Measurements from ENCODE around the gene PHKB. TPM values are rescaled to one million over a fixed set of nuclear protein-coding genes. Genes with fewer than 3 reads are reported as not detected.

The PHKB gene
- total RNA-seq, 1 donor from 2014 or later, result 49.6 TPM

GRCh38 chr16:47604306-47604705 lies 143.2 kb downstream of the PHKB start:
- H3K4me3 Mint-ChIP-seq (ENCODE audit: unreplicated experiment), result no peak overlapping the region
- Histone ChIP-seq H3K36me3 (ENCODE audit: insufficient read depth, low read length) (no peaks in the 10 kb centered on the region), H3K9me3 (ENCODE audit: insufficient read depth, low read depth, low read length) (no peaks in the 10 kb centered on the region), H3K27me3 (ENCODE audit: insufficient read depth, low read length) (no peaks in the 10 kb centered on the region), H3K4me1 (ENCODE audit: insufficient read depth, low read length) (no peaks in the 10 kb centered on the region), H3K9ac (ENCODE audit: low read length) (no peak overlapping the region), H3K79me2 (ENCODE audit: insufficient read depth, low read length) (no peaks in the 10 kb centered on the region), H3K27ac (ENCODE audit: low read depth, low read length) (no peak overlapping the region), H2AFZ (ENCODE audit: low read depth, low read length) (no peak overlapping the region), H3K4me3 (ENCODE audit: insufficient read depth, low read depth, low read length) (no peak overlapping the region), H4K20me1 (ENCODE audit: insufficient read depth, low read length) (no peaks in the 10 kb centered on the region), H3K4me2 (ENCODE audit: low read length) (no peak overlapping the region)
- H3K27ac Mint-ChIP-seq (ENCODE audit: unreplicated experiment), result no peak overlapping the region
- DNase-seq (ENCODE audit: low read depth), result no peak
- no peaks in the 10 kb centered on the region for H3K27me3 Mint-ChIP-seq (ENCODE audit: low read depth, unreplicated experiment)
- H3K36me3 Mint-ChIP-seq (ENCODE audit: low read depth, unreplicated experiment), result peaks cover 4% of the 10 kb centered on the region
- peaks cover 2% of the 10 kb centered on the region for H3K4me1 Mint-ChIP-seq (ENCODE audit: low read depth, unreplicated experiment)
- no peak for FAIRE-seq
- TF ChIP-seq, protein P1, sequence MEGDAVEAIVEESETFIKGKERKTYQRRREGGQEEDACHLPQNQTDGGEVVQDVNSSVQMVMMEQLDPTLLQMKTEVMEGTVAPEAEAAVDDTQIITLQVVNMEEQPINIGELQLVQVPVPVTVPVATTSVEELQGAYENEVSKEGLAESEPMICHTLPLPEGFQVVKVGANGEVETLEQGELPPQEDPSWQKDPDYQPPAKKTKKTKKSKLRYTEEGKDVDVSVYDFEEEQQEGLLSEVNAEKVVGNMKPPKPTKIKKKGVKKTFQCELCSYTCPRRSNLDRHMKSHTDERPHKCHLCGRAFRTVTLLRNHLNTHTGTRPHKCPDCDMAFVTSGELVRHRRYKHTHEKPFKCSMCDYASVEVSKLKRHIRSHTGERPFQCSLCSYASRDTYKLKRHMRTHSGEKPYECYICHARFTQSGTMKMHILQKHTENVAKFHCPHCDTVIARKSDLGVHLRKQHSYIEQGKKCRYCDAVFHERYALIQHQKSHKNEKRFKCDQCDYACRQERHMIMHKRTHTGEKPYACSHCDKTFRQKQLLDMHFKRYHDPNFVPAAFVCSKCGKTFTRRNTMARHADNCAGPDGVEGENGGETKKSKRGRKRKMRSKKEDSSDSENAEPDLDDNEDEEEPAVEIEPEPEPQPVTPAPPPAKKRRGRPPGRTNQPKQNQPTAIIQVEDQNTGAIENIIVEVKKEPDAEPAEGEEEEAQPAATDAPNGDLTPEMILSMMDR (IDR thresholded peaks at IDR 0.05; ENCODE audit: insufficient read depth, low read depth, low read length), result no peak
- no peak for TF ChIP-seq EZH2 (IDR thresholded peaks at IDR 0.05; ENCODE audit: insufficient read depth, low read length)
- H3K9me3 Mint-ChIP-seq (ENCODE audit: unreplicated experiment), result no peaks in the 10 kb centered on the region

- Mint-ChIP-seq H3K9me3 (ENCODE audit: unreplicated experiment) (peaks cover 2% of the 10 kb centered on the region), H3K27ac (ENCODE audit: unreplicated experiment) (no peak overlapping the region), H3K27me3 (ENCODE audit: low read depth, unreplicated experiment) (no peaks in the 10 kb centered on the region), H3K4me1 (ENCODE audit: low read depth, unreplicated experiment) (no peaks in the 10 kb centered on the region), H3K36me3 (ENCODE audit: low read depth, unreplicated experiment) (peaks cover 21% of the 10 kb centered on the region), H3K4me3 (ENCODE audit: unreplicated experiment) (no peak overlapping the region)
- no peak overlapping the region for H2AFZ ChIP-seq (ENCODE audit: low read depth, low read length)
- H3K9me3 ChIP-seq (ENCODE audit: insufficient read depth, low read depth, low read length), result no peaks in the 10 kb centered on the region
- no peak overlapping the region for H3K4me2 ChIP-seq (ENCODE audit: low read length)
- no peaks in the 10 kb centered on the region for H3K4me1 ChIP-seq (ENCODE audit: insufficient read depth, low read length)
- H3K9ac ChIP-seq (ENCODE audit: low read length), result no peak overlapping the region
- H3K27ac ChIP-seq (ENCODE audit: low read depth, low read length), result no peak overlapping the region
- DNase-seq (ENCODE audit: low read depth) (no peak), FAIRE-seq (no peak)
- H3K27me3 ChIP-seq (ENCODE audit: insufficient read depth, low read length), result no peaks in the 10 kb centered on the region
- H4K20me1 ChIP-seq (ENCODE audit: insufficient read depth, low read length), result no peaks in the 10 kb centered on the region
- no peak overlapping the region for H3K4me3 ChIP-seq (ENCODE audit: insufficient read depth, low read depth, low read length)
- TF ChIP-seq, protein P1 (IDR thresholded peaks at IDR 0.05; ENCODE audit: insufficient read depth, low read depth, low read length), result no peak
- TF ChIP-seq EZH2 (IDR thresholded peaks at IDR 0.05; ENCODE audit: insufficient read depth, low read length), result no peak
- no peaks in the 10 kb centered on the region for H3K79me2 ChIP-seq (ENCODE audit: insufficient read depth, low read length)
- no peaks in the 10 kb centered on the region for H3K36me3 ChIP-seq (ENCODE audit: insufficient read depth, low read length)
Measured at GRCh38 chr16:47611042-47611441, 149.9 kb downstream of the PHKB start.

DNA sequence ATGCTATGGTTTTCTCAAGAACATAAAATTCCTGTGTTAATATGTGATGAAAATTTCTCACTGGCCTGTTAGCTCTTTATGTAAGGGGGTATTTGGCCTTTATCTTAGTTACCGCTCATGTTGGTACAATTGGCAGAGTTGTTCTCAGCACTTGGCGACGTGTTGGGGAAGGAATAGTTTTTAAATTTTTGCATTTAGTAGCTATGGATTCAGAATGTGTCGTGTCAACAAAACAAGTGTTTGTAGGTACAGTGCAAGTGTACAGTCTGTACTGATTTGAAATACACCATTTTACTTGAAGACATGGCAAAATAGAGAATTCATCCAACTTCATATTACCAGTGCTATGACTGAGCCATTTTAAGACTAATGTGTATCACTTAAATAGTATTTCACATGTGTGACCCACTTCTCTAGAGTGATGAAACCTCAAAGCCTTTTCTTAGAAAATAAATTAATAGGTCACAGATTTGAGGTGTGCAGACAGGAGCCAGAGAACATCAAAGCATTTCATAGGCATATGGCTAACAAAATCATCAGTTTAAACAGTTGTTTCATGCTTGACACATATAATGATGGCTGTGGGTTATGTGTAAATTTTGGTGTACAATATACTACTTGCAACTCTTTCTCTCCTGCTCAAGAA lies 150.8 kb downstream of the PHKB start:
- Mint-ChIP-seq H3K27ac (ENCODE audit: unreplicated experiment) (no peak overlapping the region), H3K36me3 (ENCODE audit: low read depth, unreplicated experiment) (peaks cover 18% of the 10 kb centered on the region), H3K4me1 (ENCODE audit: low read depth, unreplicated experiment) (no peaks in the 10 kb centered on the region), H3K27me3 (ENCODE audit: low read depth, unreplicated experiment) (no peaks in the 10 kb centered on the region), H3K4me3 (ENCODE audit: unreplicated experiment) (no peak overlapping the region), H3K9me3 (ENCODE audit: unreplicated experiment) (peaks cover 2% of the 10 kb centered on the region)
- no peaks in the 10 kb centered on the region for H3K4me1 ChIP-seq (ENCODE audit: insufficient read depth, low read length)
- H4K20me1 ChIP-seq (ENCODE audit: insufficient read depth, low read length), result no peaks in the 10 kb centered on the region
- no peaks in the 10 kb centered on the region for H3K79me2 ChIP-seq (ENCODE audit: insufficient read depth, low read length)
- H3K4me2 ChIP-seq (ENCODE audit: low read length), result no peak overlapping the region
- H3K4me3 ChIP-seq (ENCODE audit: insufficient read depth, low read depth, low read length), result no peak overlapping the region
- H3K9me3 ChIP-seq (ENCODE audit: insufficient read depth, low read depth, low read length), result no peaks in the 10 kb centered on the region
- DNase-seq (ENCODE audit: low read depth) (no peak), FAIRE-seq (no peak)
- no peak overlapping the region for H2AFZ ChIP-seq (ENCODE audit: low read depth, low read length)
- TF ChIP-seq, protein P1 (IDR thresholded peaks at IDR 0.05; ENCODE audit: insufficient read depth, low read depth, low read length), result no peak
- no peak for TF ChIP-seq EZH2 (IDR thresholded peaks at IDR 0.05; ENCODE audit: insufficient read depth, low read length)
- H3K27ac ChIP-seq (ENCODE audit: low read depth, low read length), result no peak overlapping the region
- no peak overlapping the region for H3K9ac ChIP-seq (ENCODE audit: low read length)
- no peaks in the 10 kb centered on the region for H3K27me3 ChIP-seq (ENCODE audit: insufficient read depth, low read length)
- no peaks in the 10 kb centered on the region for H3K36me3 ChIP-seq (ENCODE audit: insufficient read depth, low read length)
